Measurements from ENCODE around the gene SPDYE4.
"Not testable (repeated sequence)": the region's sequence is repeated elsewhere in the genome, so short reads cannot be mapped to it uniquely, and the experiment has no call there.

DNA sequence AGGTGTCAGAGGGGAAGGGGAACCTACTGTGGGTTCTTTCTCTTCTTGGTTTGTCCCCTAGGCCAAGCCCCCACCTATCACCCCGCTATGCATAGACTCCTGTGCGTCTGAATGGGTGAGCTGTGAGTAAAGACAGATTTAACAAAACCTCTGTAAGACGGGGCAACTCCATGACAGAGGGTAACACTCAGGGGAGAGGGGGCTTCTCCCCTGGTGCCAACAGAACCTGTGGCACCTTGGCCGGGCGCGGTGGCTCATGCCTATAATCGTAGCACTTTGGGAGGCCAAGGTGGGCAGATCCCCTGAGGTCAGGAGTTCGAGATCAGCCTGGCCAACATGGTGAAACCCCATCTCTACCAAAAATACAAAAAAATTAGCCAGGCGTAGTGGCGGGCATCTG lies 47.0 kb upstream of the SPDYE4 start:
- TF ChIP-seq, protein P1, sequence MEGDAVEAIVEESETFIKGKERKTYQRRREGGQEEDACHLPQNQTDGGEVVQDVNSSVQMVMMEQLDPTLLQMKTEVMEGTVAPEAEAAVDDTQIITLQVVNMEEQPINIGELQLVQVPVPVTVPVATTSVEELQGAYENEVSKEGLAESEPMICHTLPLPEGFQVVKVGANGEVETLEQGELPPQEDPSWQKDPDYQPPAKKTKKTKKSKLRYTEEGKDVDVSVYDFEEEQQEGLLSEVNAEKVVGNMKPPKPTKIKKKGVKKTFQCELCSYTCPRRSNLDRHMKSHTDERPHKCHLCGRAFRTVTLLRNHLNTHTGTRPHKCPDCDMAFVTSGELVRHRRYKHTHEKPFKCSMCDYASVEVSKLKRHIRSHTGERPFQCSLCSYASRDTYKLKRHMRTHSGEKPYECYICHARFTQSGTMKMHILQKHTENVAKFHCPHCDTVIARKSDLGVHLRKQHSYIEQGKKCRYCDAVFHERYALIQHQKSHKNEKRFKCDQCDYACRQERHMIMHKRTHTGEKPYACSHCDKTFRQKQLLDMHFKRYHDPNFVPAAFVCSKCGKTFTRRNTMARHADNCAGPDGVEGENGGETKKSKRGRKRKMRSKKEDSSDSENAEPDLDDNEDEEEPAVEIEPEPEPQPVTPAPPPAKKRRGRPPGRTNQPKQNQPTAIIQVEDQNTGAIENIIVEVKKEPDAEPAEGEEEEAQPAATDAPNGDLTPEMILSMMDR (IDR thresholded peaks at IDR 0.05; ENCODE audit: low read depth, low read length, poor library complexity, severe bottlenecking) = not testable (repeated sequence)
- not testable (repeated sequence) for TF ChIP-seq EZH2phosphoT487 (IDR thresholded peaks at IDR 0.05; ENCODE audit: borderline replicate concordance, low read length)

Measured in DOHH2 (cell line).